NCI-H524 (cell line): ENCODE measurements around the gene NRP2.

Experiments used
- DNase-seq, 2 experiments: peaks; one replicate each; lab custom pipeline; 2025; lab: John Stamatoyannopoulos, UW

Gene NRP2

DNA sequence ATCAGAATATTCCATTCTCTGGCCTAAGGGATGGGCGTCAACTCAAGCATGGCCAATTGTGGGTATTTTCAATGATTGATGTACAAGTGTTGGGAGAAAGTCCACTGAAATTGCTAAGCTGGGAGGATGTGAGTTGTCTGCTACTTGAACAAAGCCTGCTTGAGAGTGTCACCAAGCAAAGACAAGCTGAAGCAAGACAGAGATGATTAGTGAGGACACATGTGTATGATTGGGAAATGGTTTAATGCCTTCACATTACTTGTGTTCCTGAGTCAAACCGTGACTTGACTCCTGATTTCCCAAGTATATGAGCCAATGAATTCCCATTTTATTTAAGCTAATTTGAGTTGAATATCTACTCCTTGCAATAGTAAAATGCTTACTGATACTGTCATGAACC lies 23.7 kb upstream of the NRP2 start:
- no peak for DNase-seq

DNA sequence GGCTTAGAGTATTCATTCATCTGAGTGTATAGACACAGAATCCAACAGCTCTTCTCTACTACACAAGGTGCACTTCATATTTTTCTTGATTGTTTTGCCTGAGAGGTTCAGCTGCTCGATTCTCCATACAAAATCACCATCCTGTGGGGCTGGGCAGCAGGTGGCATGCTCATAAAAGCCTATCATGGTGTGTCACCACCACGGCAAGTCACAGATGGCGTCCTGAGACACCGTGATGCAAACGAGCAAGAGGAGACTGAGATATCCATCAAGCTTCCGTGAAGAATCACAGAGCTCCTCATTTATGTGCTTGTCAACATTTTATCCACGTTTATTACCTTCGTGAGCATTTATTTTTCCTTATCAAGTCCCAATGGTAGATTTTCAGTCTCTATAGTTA lies 22.4 kb upstream of the NRP2 start:
- DNase-seq, result peak; percentile 45 to 84

DNA sequence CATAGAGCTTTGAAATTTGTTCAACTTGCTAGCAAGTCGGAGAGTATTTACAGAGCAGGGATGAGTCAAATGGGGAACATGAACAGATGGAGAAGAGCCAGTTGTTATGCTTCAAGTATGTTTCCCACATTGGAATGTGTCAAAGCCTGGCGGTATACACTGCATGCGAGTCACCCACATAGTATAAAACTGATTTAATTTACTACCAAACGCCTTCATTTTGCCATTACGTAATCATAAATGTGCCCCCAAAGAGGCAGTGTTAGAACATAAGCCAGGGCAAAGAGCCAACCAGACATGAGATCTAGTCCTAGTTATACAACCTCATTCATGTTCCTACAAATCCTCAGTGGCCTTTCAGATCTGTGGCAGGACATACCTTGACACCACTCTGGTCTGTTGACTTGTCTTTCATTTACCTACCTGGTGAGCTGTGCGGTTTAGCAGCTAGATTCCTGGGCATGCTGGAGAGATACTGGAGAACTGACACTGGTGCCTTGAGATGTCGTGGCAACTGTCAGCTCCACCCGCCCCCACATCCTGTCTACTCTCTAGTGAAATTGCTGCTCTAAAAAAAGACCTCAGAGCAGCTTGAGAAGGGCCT lies 21.7 kb upstream of the NRP2 start:
- peak in 1 of 2 experiments; percentile 32 for DNase-seq

GRCh38 chr2:205661281-205661680 lies 21.0 kb upstream of the NRP2 start:
- DNase-seq, result no peak

DNA sequence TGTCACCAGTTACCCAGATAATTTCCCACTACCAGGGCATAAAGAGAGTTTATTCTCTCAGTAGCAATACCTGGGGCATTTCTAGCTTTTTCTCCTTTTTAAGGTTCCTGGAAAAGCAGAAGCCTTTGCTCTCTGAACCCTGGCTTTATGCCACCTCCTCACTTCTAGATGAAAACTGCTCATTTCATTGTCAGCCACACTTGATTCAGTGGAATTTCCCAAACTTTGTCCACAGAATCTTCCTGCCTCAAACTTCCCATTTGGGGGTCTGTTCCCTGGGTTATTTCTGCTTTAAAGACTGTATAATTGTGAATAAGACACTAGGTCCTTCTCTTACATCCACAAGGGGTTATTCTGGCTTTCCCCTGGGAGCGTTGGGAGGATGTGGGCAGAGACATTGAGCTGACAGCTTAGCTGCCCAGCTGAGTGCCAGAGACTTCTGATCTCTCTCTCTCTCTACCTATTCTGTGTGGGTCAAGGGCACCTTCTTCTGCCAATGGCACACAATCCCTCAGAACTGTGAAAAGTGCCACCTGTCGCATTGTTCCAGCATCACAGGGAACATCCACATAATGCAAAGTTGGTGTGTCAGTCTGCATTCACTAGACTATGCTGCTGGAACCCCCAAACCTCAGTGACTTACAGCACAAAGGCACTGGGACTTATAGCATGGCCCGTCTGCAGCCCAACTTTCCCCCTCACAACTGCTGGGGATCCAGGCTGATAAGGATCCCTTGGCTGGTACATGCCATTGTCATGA lies 19.9 kb upstream of the NRP2 start:
- DNase-seq, result no peak

- no peak for DNase-seq
Measured at GRCh38 chr2:205665791-205666190, 16.5 kb upstream of the NRP2 start.

DNA sequence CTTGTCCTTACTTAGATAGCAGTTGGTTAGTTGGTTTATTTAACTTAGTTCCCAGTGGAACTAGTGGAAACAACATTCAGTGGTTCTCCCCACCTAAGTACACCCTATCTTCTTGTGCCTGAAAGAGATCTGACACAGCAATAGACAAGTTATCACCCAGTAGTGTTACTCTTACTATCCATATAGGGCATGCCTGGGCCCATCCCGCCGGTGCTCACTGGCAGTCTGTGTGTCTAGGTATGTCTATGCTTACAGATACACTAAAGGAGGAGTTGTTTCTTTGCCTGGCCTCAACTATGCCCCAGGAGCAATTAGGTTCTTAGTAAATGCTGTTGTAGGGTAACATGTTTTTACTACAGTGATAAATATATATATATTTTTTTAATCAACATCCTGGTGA lies 12.0 kb upstream of the NRP2 start:
- no peak for DNase-seq

DNA sequence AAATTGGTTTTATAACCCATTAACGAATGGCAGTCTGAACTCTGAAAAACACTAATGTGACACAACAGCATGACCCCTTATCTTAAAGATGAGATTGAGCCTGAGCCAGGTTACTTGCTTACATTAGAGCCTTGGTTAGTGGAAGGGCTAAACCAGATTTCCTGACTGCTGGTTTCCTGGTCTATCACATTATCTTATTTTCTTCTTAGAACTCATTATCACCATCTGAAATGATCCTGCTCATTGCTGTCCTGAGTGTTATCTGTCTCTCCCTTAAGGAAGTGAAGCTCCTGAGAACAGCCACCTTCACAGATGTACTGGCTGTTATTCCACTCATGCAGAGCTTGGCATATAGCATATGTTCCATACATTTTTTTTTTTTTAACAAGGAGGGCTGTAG lies 9.0 kb upstream of the NRP2 start:
- no peak for DNase-seq

DNA sequence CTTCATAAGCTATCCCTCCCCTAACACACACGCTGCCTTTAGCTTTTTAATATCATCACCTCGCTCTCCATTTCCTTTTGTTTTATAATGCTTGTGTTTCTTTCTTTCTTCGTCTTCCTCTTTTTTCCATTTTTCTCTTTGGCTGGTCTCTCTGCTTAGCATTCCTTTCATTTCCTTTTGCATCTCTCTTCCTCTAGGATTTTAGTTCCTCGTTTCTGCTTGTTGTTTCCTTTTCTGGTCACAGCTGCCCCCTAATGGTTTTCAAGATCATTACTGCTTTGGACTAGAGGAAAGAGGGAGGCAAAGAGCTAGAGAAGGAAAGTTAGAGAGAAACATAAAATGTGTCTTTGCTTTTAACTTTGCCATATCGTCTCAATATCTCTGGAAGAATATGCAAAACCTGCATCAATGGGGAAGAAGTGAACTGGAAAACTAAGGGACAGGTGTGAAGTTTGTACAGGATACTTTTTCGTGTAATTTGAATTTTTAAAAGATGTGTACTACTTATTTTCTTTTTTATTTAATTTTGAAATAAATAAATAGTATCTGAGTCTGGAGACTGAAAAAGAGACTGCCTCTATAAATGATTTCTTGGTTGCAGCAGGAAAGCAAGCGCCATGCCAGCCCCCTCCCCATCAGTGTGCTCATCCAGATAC lies 6.3 kb upstream of the NRP2 start:
- peak in 1 of 2 experiments; percentile 50 for DNase-seq

GRCh38 chr2:205678541-205679142 lies 3.7 kb upstream of the NRP2 start:
- peak in 1 of 2 experiments; percentile 10 for DNase-seq

DNA sequence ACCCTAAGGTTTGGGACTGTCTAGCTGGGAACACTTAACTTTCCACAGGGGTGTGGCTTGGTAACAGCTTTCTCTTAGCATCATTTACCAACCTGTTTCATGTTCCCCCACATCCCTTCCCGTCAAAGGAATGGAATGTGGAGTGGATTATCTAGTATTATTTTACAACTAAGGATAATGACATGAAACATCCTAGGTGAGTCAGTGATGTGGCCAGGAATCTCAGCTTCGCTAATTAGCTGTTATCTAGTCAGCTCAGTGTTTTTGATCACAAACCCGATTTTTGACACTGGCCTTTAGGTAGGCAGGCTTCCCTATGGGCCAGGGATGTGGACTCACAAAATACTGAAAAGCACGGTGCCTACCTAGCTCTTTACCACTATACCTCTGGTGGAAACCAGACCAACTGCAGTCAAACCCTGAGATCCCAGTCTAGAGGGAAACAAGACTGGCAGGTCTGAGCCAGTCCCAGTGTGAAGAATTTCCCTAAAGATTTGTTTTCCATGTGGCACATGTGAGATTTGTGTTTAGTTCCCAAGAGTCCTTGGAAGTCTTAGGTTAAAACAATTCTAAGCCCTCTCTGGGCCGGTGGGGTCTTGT lies 2.8 kb upstream of the NRP2 start:
- no peak for DNase-seq

DNA sequence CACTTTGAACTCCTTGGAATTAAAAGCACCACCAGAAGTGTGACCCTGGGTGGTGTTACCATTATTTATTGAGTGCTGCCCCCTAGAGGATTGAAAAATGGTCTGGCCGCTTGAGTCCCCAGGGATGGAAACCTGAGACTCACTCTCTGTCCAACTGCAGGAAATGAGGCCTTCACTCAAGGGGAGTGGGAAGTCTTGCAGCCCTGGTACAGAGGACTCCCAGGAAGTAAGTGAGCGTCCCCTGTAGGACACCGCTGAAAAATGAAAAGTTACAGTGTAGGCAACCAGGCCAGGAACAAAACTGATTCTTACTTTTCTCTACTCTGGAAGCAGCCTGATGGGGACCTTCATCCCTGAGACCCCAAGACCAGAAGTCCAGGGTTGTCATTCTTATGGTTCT lies 2.2 kb upstream of the NRP2 start:
- DNase-seq, result peak; percentile 92 to 97

- no peak for DNase-seq
Measured at GRCh38 chr2:205680903-205681302, 1.4 kb upstream of the NRP2 start.

DNA sequence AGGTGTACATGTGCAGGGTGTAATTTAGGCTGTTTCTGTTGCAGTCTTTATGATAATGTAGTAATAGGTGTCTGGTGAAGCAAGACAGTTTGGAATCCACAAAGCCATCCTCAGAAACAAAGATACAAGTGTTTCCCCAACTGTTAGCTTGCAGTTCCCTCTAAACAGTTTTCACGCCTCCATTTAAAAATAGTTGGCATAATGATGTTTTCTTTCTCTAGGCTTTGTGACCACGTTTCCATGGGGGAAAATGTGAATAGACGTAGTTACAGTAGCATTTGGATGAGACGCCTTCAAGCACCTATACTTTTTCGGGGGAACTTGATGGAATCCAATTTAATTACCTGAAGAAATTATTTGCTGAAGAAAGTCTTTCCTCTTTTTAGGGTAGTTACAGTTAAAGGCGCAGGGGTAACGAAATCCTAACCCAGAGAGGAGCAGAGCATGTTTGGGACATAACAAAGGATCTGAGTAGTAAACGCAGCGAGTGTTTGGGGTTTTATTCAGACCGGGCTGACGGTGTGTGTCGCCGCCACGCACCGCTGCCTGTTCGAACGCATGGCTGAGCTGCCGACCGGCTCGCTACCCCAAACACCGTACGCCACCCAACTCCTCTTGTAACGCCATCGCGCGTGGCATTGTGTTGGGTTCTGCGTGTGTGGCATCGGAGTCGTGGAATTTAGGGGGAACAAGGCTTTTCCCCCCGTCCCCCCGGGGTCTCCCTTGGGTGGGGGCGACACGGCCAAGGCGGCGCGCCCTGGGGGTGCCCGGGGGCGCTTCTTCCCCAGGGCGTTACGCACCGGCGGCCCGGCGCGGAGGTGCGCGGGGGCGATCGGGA lies 681 bp upstream of the NRP2 start:
- DNase-seq, result peak in 1 of 2 experiments; percentile 42

- DNase-seq, result peak in 1 of 2 experiments; percentile 14
Measured at GRCh38 chr2:205682971-205683501, 735 bp downstream of the NRP2 start.

DNA sequence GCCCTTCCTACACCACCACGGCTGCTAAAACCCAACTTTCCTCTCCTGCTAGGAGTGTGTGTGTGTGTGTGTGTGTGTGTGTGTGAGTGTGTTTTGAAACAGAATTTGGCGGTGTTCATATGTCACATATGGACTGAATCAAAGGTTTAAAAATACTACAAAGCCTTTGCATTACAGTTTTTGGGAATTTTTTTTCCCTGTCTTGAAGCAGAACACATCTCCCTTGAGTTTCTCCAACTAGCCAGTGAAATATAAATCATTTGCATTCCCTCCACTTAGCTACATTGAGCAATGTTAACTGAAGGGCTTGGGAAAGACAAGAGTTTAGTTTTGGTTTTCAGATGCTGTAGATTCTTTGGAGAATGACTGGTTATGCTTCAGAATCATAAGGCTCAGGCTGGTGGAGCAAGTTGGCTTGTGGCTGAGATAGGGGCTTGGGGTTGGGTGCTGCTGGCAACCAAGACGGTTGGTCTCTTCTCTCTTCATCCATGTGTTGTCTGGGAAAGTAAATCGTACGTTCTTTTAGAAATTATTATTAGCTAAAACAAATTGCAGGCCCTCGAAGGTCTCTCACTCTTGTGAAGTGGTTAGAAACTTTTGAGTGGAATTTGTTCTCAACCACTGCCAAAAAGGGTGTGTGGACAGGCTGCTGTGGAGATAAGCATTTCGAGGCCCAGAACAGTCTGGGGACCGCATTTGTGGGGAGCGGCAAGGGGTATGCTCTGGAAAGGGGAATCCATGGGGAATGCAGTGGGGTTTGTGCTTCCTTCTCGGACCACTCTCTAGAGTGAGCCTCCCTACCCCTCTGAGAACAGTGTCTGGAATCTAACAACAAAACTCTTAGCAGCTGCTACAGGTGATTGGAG lies 1.4 kb downstream of the NRP2 start:
- peak in 1 of 2 experiments; percentile 37 for DNase-seq

- DNase-seq, result peak; percentile 50 to 81
Measured at GRCh38 chr2:205684871-205685313, 2.6 kb downstream of the NRP2 start.

DNA sequence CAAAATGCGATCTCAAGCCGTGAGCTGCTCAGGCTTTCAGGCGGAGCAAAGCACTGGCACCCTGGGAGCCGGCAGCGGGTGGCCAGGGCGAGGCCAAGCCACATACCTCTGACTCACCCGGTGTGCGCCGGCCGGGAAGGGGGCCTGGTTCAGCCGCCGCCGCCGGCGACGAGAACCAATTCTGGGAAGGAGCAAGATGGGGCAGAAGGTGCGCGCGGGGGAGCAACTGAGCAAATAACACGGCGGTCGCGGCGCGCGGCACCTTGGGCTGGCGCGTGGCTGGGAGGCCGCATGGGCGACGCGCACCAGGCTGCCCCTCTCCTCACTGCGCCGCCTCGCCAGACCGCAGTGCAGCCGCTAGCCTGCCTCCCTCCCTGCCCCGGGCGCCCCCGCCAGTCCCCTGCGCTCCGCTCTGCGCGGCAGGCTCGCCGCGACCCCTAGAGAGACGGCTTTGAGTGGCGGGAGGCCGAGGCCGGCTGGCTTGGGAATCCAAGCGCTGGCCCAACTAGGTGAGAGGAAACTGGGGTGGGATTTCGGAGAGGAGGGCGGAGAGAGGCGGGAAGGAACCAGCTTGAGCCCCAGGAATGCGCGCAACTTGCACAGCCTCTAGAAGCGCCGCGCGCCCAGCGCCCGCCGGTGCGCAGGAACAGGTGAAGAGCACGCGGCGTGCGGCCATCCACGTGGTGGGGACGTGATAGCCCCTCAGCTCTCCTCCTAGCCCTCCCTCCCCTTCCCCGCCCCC lies 3.2 kb downstream of the NRP2 start:
- peak in 1 of 2 experiments; percentile 42 for DNase-seq

DNA sequence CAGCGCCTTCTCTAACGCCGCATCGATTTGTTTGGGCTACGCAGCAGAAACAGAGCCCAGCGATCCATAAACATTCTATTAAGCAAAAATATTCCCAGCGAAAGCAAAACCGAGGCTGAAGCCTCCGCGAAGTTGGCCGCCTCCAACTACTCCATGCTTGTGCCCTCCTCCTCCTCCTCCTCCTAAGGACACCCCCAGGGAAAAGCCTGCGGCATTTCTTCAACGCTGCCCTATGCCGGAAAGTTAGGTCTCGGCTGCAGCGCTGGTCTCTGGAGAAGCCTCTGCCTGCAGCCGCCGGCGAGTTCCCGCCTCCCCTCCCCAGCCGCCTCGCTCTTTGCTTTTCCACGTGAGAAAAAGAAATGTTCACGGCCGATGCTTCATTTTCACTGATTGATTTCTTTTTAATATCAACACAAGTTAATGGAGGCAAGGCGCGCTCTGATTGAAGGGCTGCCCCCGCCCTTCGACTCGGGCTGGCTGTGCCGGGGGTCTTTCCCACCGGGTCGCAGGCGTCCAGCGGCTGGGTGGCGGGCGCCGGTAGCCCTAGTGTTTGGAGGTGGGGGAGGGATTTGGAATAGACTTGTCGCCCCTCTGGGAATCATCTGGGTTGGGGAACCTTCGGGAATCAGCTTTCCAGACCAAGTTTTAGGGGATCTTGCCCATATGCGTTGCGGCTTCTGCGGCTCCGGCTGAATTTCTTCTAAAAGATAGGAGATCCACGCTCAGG lies 3.9 kb downstream of the NRP2 start:
- no peak for DNase-seq
